ENCODE measurements around the gene SLC16A10.
"Not testable (repeated sequence)": the region's sequence is repeated elsewhere in the genome, so short reads cannot be mapped to it uniquely, and the experiment has no call there.

Gene SLC16A10

GRCh38 chr6:111134236-111134869 lies 47.0 kb downstream of the SLC16A10 start:
- DNase-seq (ENCODE audit: low spot score), result not testable (repeated sequence)

GRCh38 chr6:111137489-111138093 lies 50.3 kb downstream of the SLC16A10 start:
- not testable (repeated sequence) for DNase-seq (ENCODE audit: low spot score)

- DNase-seq (ENCODE audit: low spot score), result no peak
These were observed 60.1 kb downstream of the SLC16A10 start for GRCh38 chr6:111147440-111147839.

- no peak for DNase-seq (ENCODE audit: low spot score)
These were observed 60.8 kb downstream of the SLC16A10 start for GRCh38 chr6:111148110-111148509.

GRCh38 chr6:111150577-111150976 lies 63.3 kb downstream of the SLC16A10 start:
- DNase-seq (ENCODE audit: low spot score), result no peak

- DNase-seq (ENCODE audit: low spot score), result no peak
These were observed 67.7 kb downstream of the SLC16A10 start for GRCh38 chr6:111154981-111155380.

- DNase-seq (ENCODE audit: low spot score), result no peak
These were observed 70.1 kb downstream of the SLC16A10 start for GRCh38 chr6:111157412-111157811.

DNA sequence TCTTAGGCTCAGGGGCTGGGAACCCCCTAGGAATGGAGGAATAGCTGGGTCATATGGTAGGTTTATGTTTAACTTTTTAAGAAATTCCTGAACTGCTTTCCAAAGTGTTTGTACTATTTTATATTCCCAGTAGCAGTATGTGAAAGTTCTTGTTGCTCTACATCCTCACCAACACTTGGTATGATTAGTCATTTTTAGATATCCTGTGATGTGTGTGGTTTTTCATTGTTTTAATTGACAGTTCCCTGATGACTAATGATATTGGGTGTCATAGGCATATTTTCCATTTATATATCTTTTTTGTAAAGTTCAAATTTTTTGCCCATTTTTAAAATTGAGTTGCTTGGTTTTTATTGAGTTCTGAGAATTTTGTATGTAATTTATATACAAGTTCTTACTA lies 72.3 kb downstream of the SLC16A10 start:
- no peak for DNase-seq (ENCODE audit: low spot score)

DNA sequence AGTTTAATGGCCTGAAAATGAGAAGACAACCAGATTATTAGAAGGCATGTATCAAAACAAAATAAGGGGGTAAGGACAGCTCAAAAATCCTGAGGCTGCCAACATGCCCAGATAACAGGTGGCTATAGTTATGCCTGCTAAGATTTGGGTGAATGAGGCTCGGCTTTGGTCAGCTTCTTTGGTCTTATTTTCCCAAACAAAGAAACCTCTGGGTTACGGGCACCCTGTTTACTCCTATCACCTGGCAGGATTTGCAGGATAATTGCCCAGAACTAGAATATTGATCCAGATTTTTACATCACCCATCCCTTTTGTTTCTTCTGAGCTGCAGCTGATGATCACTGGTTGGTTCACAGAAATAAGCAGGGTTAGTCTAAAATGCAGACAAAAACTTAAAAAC lies 74.3 kb downstream of the SLC16A10 start:
- no peak for DNase-seq (ENCODE audit: low spot score)

- no peak for DNase-seq (ENCODE audit: low spot score)
These were observed 75.2 kb downstream of the SLC16A10 start for GRCh38 chr6:111162504-111162903.

- no peak for DNase-seq (ENCODE audit: low spot score)
These were observed 84.5 kb downstream of the SLC16A10 start for GRCh38 chr6:111171577-111172400.

GRCh38 chr6:111172563-111172962 lies 85.3 kb downstream of the SLC16A10 start:
- DNase-seq (ENCODE audit: low spot score), result no peak

DNA sequence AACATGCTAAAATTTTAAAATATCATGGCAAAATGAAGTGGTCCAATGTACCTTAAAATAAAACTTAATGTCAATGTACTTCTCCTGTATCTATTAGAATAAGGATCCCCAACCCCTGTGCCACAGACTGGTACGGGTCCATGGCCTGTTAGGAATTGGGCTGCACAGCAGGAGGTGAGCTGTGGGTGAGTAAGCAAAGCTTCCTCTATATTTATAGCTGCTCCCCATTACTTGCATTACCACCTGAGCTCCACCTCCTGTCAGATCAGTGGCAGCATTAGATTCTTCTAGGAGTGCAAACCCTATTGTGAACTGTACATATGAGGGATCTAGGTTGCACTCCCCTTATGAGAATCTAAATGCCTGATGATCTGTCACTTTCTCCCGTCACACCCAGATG lies 86.0 kb downstream of the SLC16A10 start:
- no peak for DNase-seq (ENCODE audit: low spot score)

DNA sequence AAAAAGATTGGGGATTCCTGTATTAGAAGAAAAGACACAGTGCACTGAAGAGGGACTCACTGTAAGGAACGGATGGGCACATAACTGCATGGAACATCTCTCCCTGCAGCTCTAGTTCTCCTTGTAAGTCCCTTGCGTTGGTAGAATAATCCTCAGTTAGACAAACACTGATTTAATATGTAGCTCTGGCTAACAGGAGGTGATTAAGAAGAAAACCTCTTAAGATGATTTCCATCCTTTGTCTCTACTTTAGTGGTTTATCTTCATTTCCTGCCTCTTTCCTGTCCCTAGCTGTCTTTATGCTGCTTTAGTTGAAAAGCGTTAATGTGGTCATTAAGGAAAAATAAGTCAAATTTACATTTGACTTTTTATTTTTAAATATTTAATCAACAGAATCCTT lies 86.6 kb downstream of the SLC16A10 start:
- DNase-seq (ENCODE audit: low spot score), result no peak

DNA sequence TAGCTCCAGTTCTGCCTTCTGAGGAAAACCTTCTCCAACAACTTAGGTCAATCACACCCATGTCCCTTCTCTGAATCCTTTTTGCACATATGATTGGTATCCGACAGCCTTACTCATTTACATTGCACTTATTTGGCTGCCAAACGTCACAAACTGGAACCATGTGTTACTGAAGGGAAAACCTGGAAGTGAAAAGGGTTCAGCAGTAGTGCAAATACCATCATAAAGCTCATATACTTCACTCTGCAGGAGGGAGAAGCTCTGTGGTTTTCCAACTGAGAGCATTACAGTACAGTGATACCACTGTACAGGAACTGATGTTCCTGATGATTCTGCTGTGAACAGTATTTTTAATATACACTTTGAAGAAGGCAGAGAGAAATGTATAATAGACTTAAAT lies 87.8 kb downstream of the SLC16A10 start:
- DNase-seq (ENCODE audit: low spot score), result no peak

DNA sequence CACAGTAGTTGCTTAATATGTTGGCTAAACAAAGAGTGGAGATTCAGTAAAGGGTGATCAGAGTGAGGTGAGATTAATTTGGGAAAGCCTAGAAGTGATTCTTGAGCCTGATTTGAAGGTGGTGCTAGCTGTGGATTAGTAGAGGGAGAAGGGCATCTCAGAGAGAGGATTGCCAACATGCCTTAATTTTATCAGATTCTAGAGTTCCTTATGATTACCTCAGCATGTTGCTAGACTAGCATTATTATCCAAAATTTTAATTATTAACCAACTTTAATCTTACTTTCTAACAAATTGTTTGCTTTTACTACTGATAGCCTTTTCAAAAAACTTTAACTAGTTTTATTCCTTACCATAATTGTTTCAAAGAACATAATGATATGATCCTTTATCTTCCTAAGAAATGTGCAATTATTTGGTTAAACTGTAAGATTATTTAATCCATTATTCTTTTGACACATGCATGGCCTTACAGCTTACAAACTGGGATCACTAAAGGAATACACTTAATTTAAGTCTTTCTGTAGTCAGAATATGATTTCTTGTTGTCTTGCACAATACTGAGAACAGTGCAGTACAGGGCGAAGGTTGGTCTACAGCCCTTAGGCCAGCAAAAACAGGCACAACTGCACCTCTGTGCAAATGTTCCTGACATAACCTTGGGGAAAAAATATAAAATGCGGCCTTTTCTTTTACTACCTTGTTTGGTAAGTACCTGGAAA lies 88.9 kb downstream of the SLC16A10 start:
- DNase-seq (ENCODE audit: low spot score), result no peak

GRCh38 chr6:111176760-111177099 lies 89.4 kb downstream of the SLC16A10 start:
- DNase-seq (ENCODE audit: low spot score), result no peak

DNA sequence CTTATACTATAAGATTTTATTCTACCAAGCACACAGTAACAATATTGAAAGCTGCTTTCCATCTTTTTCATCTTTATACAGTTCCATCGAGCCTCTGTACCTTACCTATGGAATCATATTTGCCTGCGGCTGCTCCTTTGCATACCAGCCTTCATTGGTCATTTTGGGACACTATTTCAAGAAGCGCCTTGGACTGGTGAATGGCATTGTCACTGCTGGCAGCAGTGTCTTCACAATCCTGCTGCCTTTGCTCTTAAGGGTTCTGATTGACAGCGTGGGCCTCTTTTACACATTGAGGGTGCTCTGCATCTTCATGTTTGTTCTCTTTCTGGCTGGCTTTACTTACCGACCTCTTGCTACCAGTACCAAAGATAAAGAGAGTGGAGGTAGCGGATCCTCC lies 89.8 kb downstream of the SLC16A10 start:
- no peak for DNase-seq (ENCODE audit: low spot score)

- no peak for DNase-seq (ENCODE audit: low spot score)
These were observed 96.6 kb downstream of the SLC16A10 start for GRCh38 chr6:111183702-111184517.

GRCh38 chr6:111184827-111185532 lies 97.7 kb downstream of the SLC16A10 start:
- DNase-seq (ENCODE audit: low spot score), result no peak

GRCh38 chr6:111185954-111186353 lies 98.7 kb downstream of the SLC16A10 start:
- no peak for DNase-seq (ENCODE audit: low spot score)

Data from germinal center (tissue), 1 donor.